Right atrium auricular region (tissue), 2 donors: ENCODE data around the gene ZNF525. TPM values are rescaled to one million over a fixed set of nuclear protein-coding genes. Genes with fewer than 3 reads are reported as not detected.

Experiments
- DNase-seq: peaks from one replicate; pipeline ENCODE4 v3.0.0-alpha.2; 2019; ENCODE audit warnings: low spot score
- H3K27ac ChIP-seq, 2 donors: fragments of 200-600 bp; sonication (generic); 1 replicate in 1 of 2; 2 replicates in 1 of 2; pipeline ENCODE4 v1.5.1; 2016 to 2019
- H3K27me3 ChIP-seq, 2 donors: fragments of 200-600 bp; sonication (generic); one replicate each; pipeline versions ENCODE4 v1.5.1 to v1.6.0; 2017 to 2019
- H3K36me3 ChIP-seq: fragments of 200-600 bp; sonication (generic); one replicate; pipeline ENCODE4 v1.5.1; 2016
- H3K4me1 ChIP-seq, 2 donors: fragments of 200-600 bp; sonication (generic); one replicate each; pipeline versions ENCODE4 v1.5.1 to v1.6.0; 2017 to 2019
- H3K4me3 ChIP-seq, 2 donors: fragments of 200-600 bp; sonication (generic); 1 replicate in 1 of 2; 2 replicates in 1 of 2; pipeline ENCODE4 v1.5.1; 2017 to 2019; ENCODE audit warnings: mild to moderate bottlenecking in 1 of 2, moderate library complexity in 1 of 2
- H3K9me3 ChIP-seq, 2 donors: fragments of 200-600 bp; sonication (generic); one replicate each; pipeline ENCODE4 v1.5.1; 2019
- total RNA-seq, 2 donors: library from RNA; depleted of rRNA; stranded (reverse); fragments of >200 nt; gene quantifications; one replicate each; pipeline ENCODE4 v1.1.0, GENCODE V29; 2016
- TF ChIP-seq, protein P1 (sequence below), 2 donors: fragments of 200-600 bp; sonication (generic); IDR thresholded peaks; one replicate each; pipeline ENCODE4 v1.5.1; 2019; ENCODE audit warnings: antibody characterized with exemption in 2 of 2

Gene ZNF525
- total RNA-seq, 2 donors from 2014 or later, result 3.2 to 3.3 TPM

DNA sequence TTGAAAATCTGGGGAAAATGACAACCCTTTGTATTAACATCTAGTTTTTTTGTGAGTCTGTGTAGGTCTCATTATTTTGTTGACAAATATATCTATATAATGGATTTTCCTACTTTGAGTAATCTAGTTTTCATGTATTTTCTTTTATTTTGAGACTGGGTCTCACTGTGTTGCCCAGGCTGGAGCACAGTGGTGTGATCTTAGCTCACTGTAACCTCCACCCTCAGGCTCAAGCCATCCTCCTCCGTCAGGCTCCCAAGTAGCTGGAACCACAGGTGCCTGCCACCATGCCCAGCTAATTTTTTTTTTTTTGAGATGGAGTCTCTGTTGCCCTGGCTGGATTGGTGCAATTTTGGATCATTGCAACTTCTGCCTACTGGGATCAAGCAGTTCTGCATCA, 9.2 kb downstream of the ZNF525 start:
- H3K36me3 ChIP-seq, result peaks cover 23% of the 10 kb centered on the region

DNA sequence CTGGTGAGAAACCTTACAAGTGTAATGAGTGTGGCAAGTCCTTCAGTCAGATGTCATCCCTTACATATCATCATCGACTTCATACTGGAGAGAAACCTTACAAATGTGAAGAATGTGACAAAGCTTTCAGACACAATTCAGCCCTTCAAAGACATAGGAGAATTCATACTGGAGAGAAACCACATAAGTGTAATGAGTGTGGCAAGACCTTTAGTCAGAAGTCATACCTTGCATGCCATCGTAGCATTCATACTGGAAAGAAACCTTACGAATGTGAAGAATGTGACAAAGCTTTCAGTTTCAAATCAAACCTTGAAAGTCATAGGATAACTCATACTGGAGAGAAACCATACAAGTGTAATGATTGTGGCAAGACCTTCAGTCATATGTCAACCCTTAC, 15.9 kb downstream of the ZNF525 start:
- Histone ChIP-seq H3K36me3 (peaks cover 28% of the 10 kb centered on the region), H3K4me1 (no peaks in the 10 kb centered on the region), H3K27ac (no peak overlapping the region), H3K4me3 (no peak overlapping the region), H3K27me3 (no peaks in the 10 kb centered on the region), H3K9me3 (peaks cover 0 to 8% of the 10 kb centered on the region in 2 donors)
- DNase-seq, result no peak
- TF ChIP-seq, protein P1, sequence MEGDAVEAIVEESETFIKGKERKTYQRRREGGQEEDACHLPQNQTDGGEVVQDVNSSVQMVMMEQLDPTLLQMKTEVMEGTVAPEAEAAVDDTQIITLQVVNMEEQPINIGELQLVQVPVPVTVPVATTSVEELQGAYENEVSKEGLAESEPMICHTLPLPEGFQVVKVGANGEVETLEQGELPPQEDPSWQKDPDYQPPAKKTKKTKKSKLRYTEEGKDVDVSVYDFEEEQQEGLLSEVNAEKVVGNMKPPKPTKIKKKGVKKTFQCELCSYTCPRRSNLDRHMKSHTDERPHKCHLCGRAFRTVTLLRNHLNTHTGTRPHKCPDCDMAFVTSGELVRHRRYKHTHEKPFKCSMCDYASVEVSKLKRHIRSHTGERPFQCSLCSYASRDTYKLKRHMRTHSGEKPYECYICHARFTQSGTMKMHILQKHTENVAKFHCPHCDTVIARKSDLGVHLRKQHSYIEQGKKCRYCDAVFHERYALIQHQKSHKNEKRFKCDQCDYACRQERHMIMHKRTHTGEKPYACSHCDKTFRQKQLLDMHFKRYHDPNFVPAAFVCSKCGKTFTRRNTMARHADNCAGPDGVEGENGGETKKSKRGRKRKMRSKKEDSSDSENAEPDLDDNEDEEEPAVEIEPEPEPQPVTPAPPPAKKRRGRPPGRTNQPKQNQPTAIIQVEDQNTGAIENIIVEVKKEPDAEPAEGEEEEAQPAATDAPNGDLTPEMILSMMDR (IDR thresholded peaks at IDR 0.05), result no peak

More for the DNA sequence above, 9.2 kb downstream of the ZNF525 start:
- Histone ChIP-seq H3K9me3 (no peaks in the 10 kb centered on the region), H3K27me3 (no peaks in the 10 kb centered on the region), H3K27ac (no peak overlapping the region), H3K4me1 (no peaks in the 10 kb centered on the region), H3K4me3 (no peak overlapping the region)
- DNase-seq, result no peak
- TF ChIP-seq, protein P1 (IDR thresholded peaks at IDR 0.05), result no peak

DNA sequence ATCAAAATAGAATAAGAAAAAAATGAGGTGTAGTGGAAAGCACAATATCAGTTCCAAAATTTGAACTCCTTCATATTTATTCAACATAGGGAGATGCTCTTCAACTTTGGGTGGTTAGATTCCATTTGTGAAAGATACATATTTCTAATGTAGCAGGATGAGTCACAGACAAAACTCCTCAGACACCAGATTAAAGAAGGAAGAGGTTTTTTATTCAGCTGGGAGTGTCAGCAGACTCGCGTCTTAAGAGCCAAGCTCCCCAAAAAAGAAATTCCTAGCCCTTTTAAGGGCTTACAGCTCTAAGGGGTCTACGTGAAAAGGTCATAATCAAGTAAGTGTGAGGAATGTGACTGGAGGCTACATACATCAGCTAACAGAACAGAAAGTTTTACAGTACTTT, 22.7 kb downstream of the ZNF525 start:
- H3K9me3 ChIP-seq, result peaks cover 0 to 3% of the 10 kb centered on the region in 2 donors
- no peak overlapping the region for H3K4me3 ChIP-seq
- no peak overlapping the region for H3K27ac ChIP-seq
- H3K4me1 ChIP-seq, result no peaks in the 10 kb centered on the region
- H3K27me3 ChIP-seq, result no peaks in the 10 kb centered on the region
- no peaks in the 10 kb centered on the region for H3K36me3 ChIP-seq
- TF ChIP-seq, protein P1 (IDR thresholded peaks at IDR 0.05), result no peak
- no peak for DNase-seq

DNA sequence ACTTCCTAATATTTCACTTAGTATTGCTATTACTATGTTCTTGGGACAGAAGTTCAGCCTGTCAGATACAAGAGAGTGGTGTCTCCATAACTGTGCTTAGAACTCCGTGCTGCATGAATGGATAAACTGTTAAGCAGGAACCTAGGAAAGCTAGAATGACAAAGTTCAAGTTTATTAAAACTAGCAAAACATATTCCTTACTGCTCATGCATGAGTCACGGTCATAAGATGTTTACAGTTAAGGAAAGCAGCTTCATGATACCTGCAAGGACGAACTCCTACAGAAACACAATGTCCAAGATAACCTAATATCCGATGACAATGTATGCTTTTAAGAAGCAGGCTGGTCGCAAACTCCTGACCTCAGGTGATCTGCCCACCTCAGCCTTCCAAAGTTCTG, 23.4 kb downstream of the ZNF525 start:
- TF ChIP-seq, protein P1 (IDR thresholded peaks at IDR 0.05), result no peak
- Histone ChIP-seq H3K27me3 (no peaks in the 10 kb centered on the region), H3K9me3 (no peaks in the 10 kb centered on the region), H3K27ac (no peak overlapping the region), H3K4me1 (peaks cover 0 to under 1% of the 10 kb centered on the region in 2 donors), H3K4me3 (no peak overlapping the region), H3K36me3 (no peaks in the 10 kb centered on the region)
- DNase-seq, result no peak

DNA sequence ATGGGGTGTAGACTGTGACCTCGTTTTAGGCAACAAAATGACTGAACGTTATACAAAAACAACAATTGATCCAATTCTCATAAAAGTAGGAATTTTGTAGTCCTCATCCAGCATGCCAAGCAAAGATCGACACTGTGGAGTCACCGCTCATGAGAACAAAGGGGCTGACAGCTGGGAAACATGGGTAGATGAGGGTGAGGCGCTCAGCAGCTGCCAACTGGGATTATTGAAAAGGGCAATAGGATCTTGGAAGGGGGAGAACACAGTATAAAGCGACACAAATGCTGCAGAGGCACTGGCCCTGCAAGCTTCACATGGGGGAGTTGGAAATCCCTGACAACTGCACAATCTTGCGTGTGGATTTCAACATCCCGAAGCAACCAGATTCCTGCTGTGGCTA, 24.1 kb downstream of the ZNF525 start:
- H3K4me3 ChIP-seq, result no peak overlapping the region

DNA sequence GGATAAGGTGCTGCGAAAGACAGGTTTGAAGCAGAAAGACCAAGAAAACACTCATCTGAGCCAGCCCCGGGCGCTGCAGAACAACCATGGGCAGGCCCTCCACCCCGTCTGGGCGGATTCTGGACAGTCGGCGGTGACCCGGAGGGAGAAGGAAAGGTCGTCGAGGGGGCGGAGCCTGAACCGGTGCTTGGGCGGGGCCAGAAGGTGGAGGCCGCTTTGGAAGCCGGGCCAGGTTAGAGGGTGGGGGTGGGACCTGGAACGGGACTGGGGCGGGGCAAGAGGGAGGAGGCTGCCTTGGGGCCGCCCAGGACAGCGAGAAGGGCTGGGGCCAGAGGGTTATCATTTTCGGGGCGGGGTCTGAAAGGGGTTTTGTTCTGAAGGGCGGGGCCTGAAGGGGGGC, 24.5 kb downstream of the ZNF525 start:
- Histone ChIP-seq H3K4me1 (peaks cover 0 to 7% of the 10 kb centered on the region in 2 donors), H3K36me3 (no peaks in the 10 kb centered on the region), H3K27ac (no peak overlapping the region), H3K4me3 (no peak overlapping the region), H3K9me3 (no peaks in the 10 kb centered on the region), H3K27me3 (no peaks in the 10 kb centered on the region)
- TF ChIP-seq, protein P1 (IDR thresholded peaks at IDR 0.05), result no peak
- no peak for DNase-seq

More for the DNA sequence above, 24.1 kb downstream of the ZNF525 start:
- H3K27ac ChIP-seq, result no peak overlapping the region
- no peaks in the 10 kb centered on the region for H3K27me3 ChIP-seq
- H3K4me1 ChIP-seq, result peaks cover 0 to 6% of the 10 kb centered on the region in 2 donors
- TF ChIP-seq, protein P1 (IDR thresholded peaks at IDR 0.05), result no peak
- H3K9me3 ChIP-seq, result no peaks in the 10 kb centered on the region
- DNase-seq, result no peak
- H3K36me3 ChIP-seq, result no peaks in the 10 kb centered on the region
